ENCODE results near the gene MKRN2.
A peak's percentile ranks its signal among the peaks of the same experiment; 100 is the strongest.

Gene MKRN2

DNA sequence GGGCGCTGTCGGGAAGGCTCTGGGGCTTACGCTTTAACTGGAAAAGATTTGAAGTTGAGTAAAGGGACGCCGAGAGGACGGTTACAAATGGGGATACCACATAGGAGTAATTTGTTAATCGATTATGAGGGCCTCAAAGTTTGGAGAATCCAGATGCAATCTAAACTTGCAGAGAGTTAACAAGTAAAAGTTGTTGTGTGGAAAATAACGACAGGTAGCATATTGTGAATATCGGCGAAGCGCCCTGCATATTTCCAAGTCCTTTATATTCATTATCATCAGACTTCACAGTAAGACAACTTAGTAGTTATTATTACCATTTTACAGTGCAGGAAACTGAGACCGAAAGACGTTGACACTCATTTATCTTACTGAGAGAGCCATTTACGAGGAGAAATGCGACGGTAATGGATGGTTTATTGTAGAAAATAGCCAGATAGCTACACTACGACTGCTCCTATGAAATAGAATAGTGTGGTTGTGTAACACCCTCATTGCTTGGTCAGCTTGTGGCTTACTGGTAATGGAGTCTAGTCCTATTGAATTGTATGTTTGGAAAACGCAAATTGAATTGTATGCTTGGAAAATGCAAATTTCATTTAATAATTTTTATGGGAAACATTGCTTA lies 700 bp downstream of the MKRN2 start:
- DNase-seq (ENCODE audit: low read depth), result peak; percentile 68
- peak overlapping the region; percentile 95 for H3K4me3 ChIP-seq (ENCODE audit: low read depth, low read length)
- TF ChIP-seq MYC (IDR thresholded peaks at IDR 0.05; ENCODE audit: low read depth, low read length), result 0 out of 2 replicates have a peak, but pooled peaks have one; percentile 26
- TF ChIP-seq POLR2A (IDR thresholded peaks at IDR 0.05; ENCODE audit: extremely low read depth, insufficient read length), result no peak
- TF ChIP-seq, protein P1, sequence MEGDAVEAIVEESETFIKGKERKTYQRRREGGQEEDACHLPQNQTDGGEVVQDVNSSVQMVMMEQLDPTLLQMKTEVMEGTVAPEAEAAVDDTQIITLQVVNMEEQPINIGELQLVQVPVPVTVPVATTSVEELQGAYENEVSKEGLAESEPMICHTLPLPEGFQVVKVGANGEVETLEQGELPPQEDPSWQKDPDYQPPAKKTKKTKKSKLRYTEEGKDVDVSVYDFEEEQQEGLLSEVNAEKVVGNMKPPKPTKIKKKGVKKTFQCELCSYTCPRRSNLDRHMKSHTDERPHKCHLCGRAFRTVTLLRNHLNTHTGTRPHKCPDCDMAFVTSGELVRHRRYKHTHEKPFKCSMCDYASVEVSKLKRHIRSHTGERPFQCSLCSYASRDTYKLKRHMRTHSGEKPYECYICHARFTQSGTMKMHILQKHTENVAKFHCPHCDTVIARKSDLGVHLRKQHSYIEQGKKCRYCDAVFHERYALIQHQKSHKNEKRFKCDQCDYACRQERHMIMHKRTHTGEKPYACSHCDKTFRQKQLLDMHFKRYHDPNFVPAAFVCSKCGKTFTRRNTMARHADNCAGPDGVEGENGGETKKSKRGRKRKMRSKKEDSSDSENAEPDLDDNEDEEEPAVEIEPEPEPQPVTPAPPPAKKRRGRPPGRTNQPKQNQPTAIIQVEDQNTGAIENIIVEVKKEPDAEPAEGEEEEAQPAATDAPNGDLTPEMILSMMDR (IDR thresholded peaks at IDR 0.05; ENCODE audit: low read depth, low read length), result no peak
- TF ChIP-seq, protein P2, sequence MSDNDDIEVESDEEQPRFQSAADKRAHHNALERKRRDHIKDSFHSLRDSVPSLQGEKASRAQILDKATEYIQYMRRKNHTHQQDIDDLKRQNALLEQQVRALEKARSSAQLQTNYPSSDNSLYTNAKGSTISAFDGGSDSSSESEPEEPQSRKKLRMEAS (IDR thresholded peaks at IDR 0.05; ENCODE audit: low read depth, low read length), result 0 out of 2 replicates have a peak, but pooled peaks have one; percentile 29

DNA sequence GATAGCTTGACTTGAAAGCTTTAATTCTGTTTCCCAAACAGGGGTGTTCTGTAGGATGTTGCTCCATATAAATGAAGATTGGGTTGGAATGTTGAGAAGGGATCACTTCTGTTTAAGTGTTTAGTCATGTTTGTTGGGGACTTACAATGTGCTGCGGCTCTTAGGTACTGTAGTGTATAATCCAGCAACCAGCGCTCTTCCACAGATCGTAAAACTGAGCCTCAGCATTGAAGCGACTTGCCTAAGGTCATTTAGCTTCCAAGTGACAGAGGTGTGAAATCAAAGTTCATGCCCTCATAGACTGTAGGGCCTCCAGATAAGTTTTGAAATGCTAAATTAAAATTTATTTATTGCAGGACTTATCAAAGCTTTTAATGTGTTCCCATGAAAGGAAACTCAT lies 1.8 kb downstream of the MKRN2 start:
- DNase-seq (ENCODE audit: low read depth), result no peak
- H3K4me3 ChIP-seq (ENCODE audit: low read depth, low read length), result peak overlapping the region; percentile 95
- TF ChIP-seq, protein P1 (IDR thresholded peaks at IDR 0.05; ENCODE audit: low read depth, low read length), result no peak
- TF ChIP-seq POLR2A (IDR thresholded peaks at IDR 0.05; ENCODE audit: extremely low read depth, insufficient read length) (no peak), MYC (IDR thresholded peaks at IDR 0.05; ENCODE audit: low read depth, low read length) (no peak)
- TF ChIP-seq, protein P2 (IDR thresholded peaks at IDR 0.05; ENCODE audit: low read depth, low read length), result no peak

DNA sequence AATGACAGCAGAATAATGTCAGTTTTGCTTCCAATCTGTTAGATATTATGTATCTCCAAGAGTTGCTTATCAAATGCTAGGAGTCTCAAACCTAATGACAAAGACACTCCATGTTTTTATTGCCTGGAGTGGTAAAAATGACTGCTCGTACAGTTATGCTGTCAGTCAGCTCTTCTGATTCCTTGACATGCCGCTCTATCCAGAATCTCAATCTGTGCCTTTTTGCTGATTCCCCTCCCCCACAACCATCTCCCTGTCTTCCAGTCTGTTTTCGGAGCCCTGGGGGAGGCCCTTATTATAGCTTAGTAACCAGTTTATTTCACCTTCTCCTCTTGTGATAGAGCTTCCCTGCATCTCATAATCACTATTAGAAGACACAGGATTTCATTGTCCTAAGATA lies 2.6 kb downstream of the MKRN2 start:
- peak overlapping the region; percentile 5 for H3K4me3 ChIP-seq (ENCODE audit: low read depth, low read length)
- TF ChIP-seq, protein P1 (IDR thresholded peaks at IDR 0.05; ENCODE audit: low read depth, low read length), result no peak
- TF ChIP-seq, protein P2 (IDR thresholded peaks at IDR 0.05; ENCODE audit: low read depth, low read length), result no peak
- TF ChIP-seq MYC (IDR thresholded peaks at IDR 0.05; ENCODE audit: low read depth, low read length) (no peak), POLR2A (IDR thresholded peaks at IDR 0.05; ENCODE audit: extremely low read depth, insufficient read length) (no peak)
- no peak for DNase-seq (ENCODE audit: low read depth)

DNA sequence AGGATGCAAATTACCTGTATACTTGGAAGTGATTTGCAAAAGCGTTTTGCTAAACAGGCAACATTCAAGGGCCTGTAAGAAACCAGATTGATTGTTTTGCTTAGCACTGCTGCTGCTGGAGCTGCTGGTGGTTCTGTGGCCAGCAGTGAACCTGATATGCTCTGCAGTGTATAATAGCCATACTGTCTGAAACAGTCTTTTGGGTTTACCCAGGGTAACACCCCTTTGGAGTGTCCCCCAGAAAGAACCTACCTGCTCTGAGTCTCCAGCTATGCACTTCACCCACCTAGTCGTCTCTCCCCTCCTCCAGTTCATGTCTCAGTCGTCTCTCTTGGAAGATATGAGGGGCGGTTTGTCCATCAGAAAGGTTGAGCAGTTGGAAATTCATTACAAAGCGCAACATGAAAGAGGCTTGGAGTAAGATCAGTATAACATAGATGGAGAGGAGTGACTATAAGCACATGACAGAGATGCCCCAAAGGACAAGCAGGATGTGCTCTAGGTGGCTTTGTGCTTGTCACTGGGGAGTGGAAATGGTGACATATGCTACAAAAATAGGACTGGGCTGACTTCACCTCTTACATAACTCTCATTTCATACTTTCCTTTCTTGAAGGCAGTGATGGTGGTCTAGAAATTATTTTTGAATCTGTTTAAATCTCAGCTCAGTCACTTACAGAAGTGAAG lies 3.8 kb downstream of the MKRN2 start:
- TF ChIP-seq, protein P2 (IDR thresholded peaks at IDR 0.05; ENCODE audit: low read depth, low read length), result no peak
- no peak for TF ChIP-seq MYC (IDR thresholded peaks at IDR 0.05; ENCODE audit: low read depth, low read length)
- TF ChIP-seq POLR2A (IDR thresholded peaks at IDR 0.05; ENCODE audit: extremely low read depth, insufficient read length), result no peak
- TF ChIP-seq, protein P1 (IDR thresholded peaks at IDR 0.05; ENCODE audit: low read depth, low read length), result no peak
- H3K4me3 ChIP-seq (ENCODE audit: low read depth, low read length), result no peak overlapping the region
- DNase-seq (ENCODE audit: low read depth), result peak; percentile 33

DNA sequence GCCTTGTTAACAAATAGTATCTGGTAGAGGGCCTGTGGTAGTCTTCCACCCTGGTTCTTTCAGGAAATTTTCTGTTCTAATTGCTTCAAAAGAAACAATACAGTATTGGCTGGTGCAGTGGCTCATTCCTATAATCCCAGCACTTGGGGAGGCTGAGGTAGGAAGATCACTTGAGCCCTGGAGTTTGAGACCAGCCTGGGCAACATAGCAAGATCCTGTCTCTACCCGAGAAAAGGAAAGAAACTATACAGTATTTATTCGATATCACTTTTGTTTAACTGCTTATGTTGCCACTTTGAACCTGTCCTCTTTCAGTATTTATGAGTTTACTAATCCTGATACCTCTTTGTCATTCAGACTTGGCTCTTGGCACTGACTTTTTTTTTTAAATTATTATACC lies 4.5 kb downstream of the MKRN2 start:
- no peak for TF ChIP-seq MYC (IDR thresholded peaks at IDR 0.05; ENCODE audit: low read depth, low read length)

DNA sequence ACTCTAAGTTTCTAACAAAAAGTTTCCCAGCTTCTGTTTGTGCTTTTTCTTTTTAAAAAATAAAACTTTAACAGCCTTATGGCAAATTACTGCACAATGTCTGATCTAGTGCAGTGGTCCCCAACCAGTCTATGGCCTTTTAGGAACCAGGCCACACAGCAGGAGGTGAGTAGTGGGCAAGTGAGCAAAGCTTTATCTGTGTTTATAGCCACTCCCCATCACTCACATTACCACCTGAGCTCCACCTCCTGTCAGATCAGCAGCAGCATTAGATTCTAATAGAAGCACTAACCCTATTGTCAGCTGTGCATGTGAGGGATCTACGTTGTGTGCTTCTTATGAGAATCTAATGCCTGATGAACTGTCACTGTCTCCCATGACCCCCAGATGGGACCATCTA lies 5.6 kb downstream of the MKRN2 start:
- TF ChIP-seq, protein P2 (IDR thresholded peaks at IDR 0.05; ENCODE audit: low read depth, low read length), result no peak
- TF ChIP-seq MYC (IDR thresholded peaks at IDR 0.05; ENCODE audit: low read depth, low read length), result no peak
- TF ChIP-seq, protein P1 (IDR thresholded peaks at IDR 0.05; ENCODE audit: low read depth, low read length), result no peak
- no peak for TF ChIP-seq POLR2A (IDR thresholded peaks at IDR 0.05; ENCODE audit: extremely low read depth, insufficient read length)

More for the DNA sequence above, 4.5 kb downstream of the MKRN2 start:
- DNase-seq (ENCODE audit: low read depth), result no peak
- no peak overlapping the region for H3K4me3 ChIP-seq (ENCODE audit: low read depth, low read length)

More for the DNA sequence above, 5.6 kb downstream of the MKRN2 start:
- no peak overlapping the region for H3K4me3 ChIP-seq (ENCODE audit: low read depth, low read length)
- no peak for DNase-seq (ENCODE audit: low read depth)

All from NB4 (cell line).